Uterus (tissue), 2 donors: ENCODE results near the gene PAX3.

Experiments used
- CTCF ChIP-seq, 4 experiments: fragments of 200-600 bp in 2 of 4; fragments of 450-650 bp in 2 of 4; sonication (generic) in 2 of 4; IDR thresholded peaks; one replicate each; pipeline ENCODE4 v1.5.1; 2016 to 2019; ENCODE audit warnings: antibody characterized with exemption in 4 of 4, mild to moderate bottlenecking in 2 of 4, moderate library complexity in 1 of 4
- POLR2A ChIP-seq, 2 donors: fragments of 450-650 bp; IDR thresholded peaks; one replicate each; pipeline ENCODE4 v1.6.1; 2016; ENCODE audit warnings: antibody characterized with exemption in 2 of 2, mild to moderate bottlenecking in 1 of 2, moderate library complexity in 1 of 2

- TF ChIP-seq CTCF (IDR thresholded peaks at IDR 0.05): no peak
- no peak for TF ChIP-seq POLR2A (IDR thresholded peaks at IDR 0.05)
These were observed 2.4 kb upstream of the PAX3 start for GRCh38 chr2:222301053-222301795.
